Esophagus muscularis mucosa (tissue), 4 donors: ENCODE data around the gene DKC1.

Experiments used
- CTCF ChIP-seq, 3 experiments: fragments of 200-600 bp in 2 of 3; fragments of 450-650 bp in 1 of 3; sonication (generic) in 2 of 3; IDR thresholded peaks; one replicate each; pipeline ENCODE4 v1.5.1; 2017 to 2019; ENCODE audit warnings: antibody characterized with exemption in 3 of 3, mild to moderate bottlenecking in 2 of 3, moderate library complexity in 1 of 3
- EP300 ChIP-seq: sonication (generic); formaldehyde crosslinking; IDR thresholded peaks from one replicate; pipeline ENCODE4 v1.6.1; 2017; ENCODE audit warnings: antibody characterized with exemption
- POLR2A ChIP-seq: fragments of 450-650 bp; IDR thresholded peaks from one replicate; pipeline ENCODE4 v1.6.1; 2017; ENCODE audit warnings: antibody characterized with exemption, moderate library complexity, mild to moderate bottlenecking, low read depth
- POLR2AphosphoS5 ChIP-seq, 2 donors: sonication (generic); formaldehyde crosslinking; IDR thresholded peaks; one replicate each; pipeline ENCODE4 v1.6.1; 2017; ENCODE audit warnings: antibody characterized with exemption in 2 of 2

GRCh38 chrX:154731184-154731583 is 31.5 kb upstream of the DKC1 start:
- TF ChIP-seq CTCF (IDR thresholded peaks at IDR 0.05) = no peak
- no peak for TF ChIP-seq POLR2AphosphoS5 (IDR thresholded peaks at IDR 0.05)
- no peak for TF ChIP-seq EP300
- TF ChIP-seq POLR2A = no peak
